Left ventricle myocardium superior (tissue), 1 donor: ENCODE results near the gene ADCY5. TPM values are rescaled to one million over a fixed set of nuclear protein-coding genes. Genes with fewer than 3 reads are reported as not detected.
A peak's percentile ranks its signal among the peaks of the same experiment; 100 is the strongest.
"Not testable (repeated sequence)": the region's sequence is repeated elsewhere in the genome, so short reads cannot be mapped to it uniquely, and the experiment has no call there.

Experiments
- ATAC-seq: fragments of 200-7000 bp; cut with Tn5 transposase; one replicate; pipeline ENCODE4 v1.9.1; 2020; ENCODE audit warnings: mild to moderate bottlenecking, moderate library complexity
- DNase-seq: peaks from one replicate; pipeline ENCODE4 v3.0.0-alpha.2; 2020
- intact Hi-C: fragments of 100-400 bp; cut with micrococcal nuclease; formaldehyde crosslinking; loops from one replicate; pipeline ENCODE4 v1.11.0; 2022
- long read RNA-seq: library from polyadenylated mRNA; unstranded; transcript quantifications from one replicate; pipeline ENCODE4 v2.0.0, GENCODE V29; 2021
- total RNA-seq: library from RNA; stranded (reverse); fragmentation: NEBNext Ultra II Directional; extraction: Animal tissue kit (Norgen Biotek cat#: 25700); gene quantifications from one replicate; pipeline ENCODE4 v1.2.1, GENCODE V29; 2021
- donor health status: DM: no; HTN: yes; CAD: no; lungs with severe emphysema.

Gene ADCY5
- 273 TPM for total RNA-seq
- long read RNA-seq, full-length matches to known transcripts = 96 of 494 reads
- long read RNA-seq, partial matches to known transcripts = 244 of 494 reads
- long read RNA-seq, other reads (novel, unspliced or antisense) = 154 of 494 reads

GRCh38 chr3:123448536-123449101 lies at the start of gene ADCY5:
TSS of gene ADCY5 (minus strand) at chr3:123449090. CDS start at chr3:123448545, 545 bp downstream.
- peak; percentile 33 for ATAC-seq
- intact Hi-C loops = loop anchor here (10.0 kb wide), 2 partner anchors 74 to 104 kb away; no protein-coding TSS in a partner anchor
- DNase-seq = peak; percentile 54

GRCh38 chr3:123493912-123494311 lies 45.0 kb upstream of the ADCY5 start:
- intact Hi-C loops = no loop called here
- no peak for ATAC-seq
- no peak for DNase-seq

- intact Hi-C loops = no loop called here
Observed at GRCh38 chr3:123491966-123492587, 43.2 kb upstream of the ADCY5 start.

GRCh38 chr3:123489400-123490004 lies 40.6 kb upstream of the ADCY5 start:
- ATAC-seq (peak; percentile 83), DNase-seq (peak; percentile 83)
- intact Hi-C loops = no loop called here

More at GRCh38 chr3:123491966-123492587, 43.2 kb upstream of the ADCY5 start:
- ATAC-seq (no peak), DNase-seq (no peak)

- DNase-seq (no peak), ATAC-seq (peak; percentile 47)
- intact Hi-C loops = no loop called here
Observed at GRCh38 chr3:123488645-123489347, 39.9 kb upstream of the ADCY5 start.

- intact Hi-C loops = not testable (repeated sequence)
- ATAC-seq = peak; percentile 65
Observed at GRCh38 chr3:123487063-123487462, 38.2 kb upstream of the ADCY5 start.

GRCh38 chr3:123486460-123486859 lies 37.6 kb upstream of the ADCY5 start:
- no peak for DNase-seq
- ATAC-seq = no peak
- intact Hi-C loops = no loop called here

More at GRCh38 chr3:123487063-123487462, 38.2 kb upstream of the ADCY5 start:
- DNase-seq = not testable (repeated sequence)

GRCh38 chr3:123485551-123485950 lies 36.7 kb upstream of the ADCY5 start:
- intact Hi-C loops = no loop called here
- ATAC-seq (no peak), DNase-seq (no peak)

GRCh38 chr3:123483146-123483545 lies 34.3 kb upstream of the ADCY5 start:
- intact Hi-C loops = no loop called here
- no peak for ATAC-seq
- no peak for DNase-seq

- ATAC-seq = peak; percentile 83
- DNase-seq = no peak
Observed at GRCh38 chr3:123481722-123482457, 33.0 kb upstream of the ADCY5 start.

GRCh38 chr3:123481071-123481470 lies 32.2 kb upstream of the ADCY5 start:
- ATAC-seq (no peak), DNase-seq (no peak)
- intact Hi-C loops = no loop called here

More at GRCh38 chr3:123481722-123482457, 33.0 kb upstream of the ADCY5 start:
- intact Hi-C loops = no loop called here

GRCh38 chr3:123480428-123480827 lies 31.5 kb upstream of the ADCY5 start:
- intact Hi-C loops = no loop called here
- no peak for DNase-seq
- no peak for ATAC-seq

GRCh38 chr3:123479891-123480290 lies 31.0 kb upstream of the ADCY5 start:
- DNase-seq = no peak
- intact Hi-C loops = no loop called here
- ATAC-seq = no peak

- intact Hi-C loops = no loop called here
- ATAC-seq (no peak), DNase-seq (no peak)
Observed at GRCh38 chr3:123478314-123478713, 29.4 kb upstream of the ADCY5 start.

GRCh38 chr3:123476967-123477750 lies 28.3 kb upstream of the ADCY5 start:
- no peak for ATAC-seq
- no peak for DNase-seq
- intact Hi-C loops = no loop called here

- intact Hi-C loops = no loop called here
- DNase-seq (no peak), ATAC-seq (no peak)
Observed at GRCh38 chr3:123475786-123476185, 26.9 kb upstream of the ADCY5 start.

- ATAC-seq = no peak
- intact Hi-C loops = no loop called here
- no peak for DNase-seq
Observed at GRCh38 chr3:123471106-123471505, 22.2 kb upstream of the ADCY5 start.

- ATAC-seq = peak; percentile 25
- intact Hi-C loops = no loop called here
Observed at GRCh38 chr3:123469323-123469995, 20.6 kb upstream of the ADCY5 start.

More at GRCh38 chr3:123469323-123469995, 20.6 kb upstream of the ADCY5 start:
- no peak for DNase-seq
